ENCODE data around the gene PLCG2.

The PLCG2 gene

DNA sequence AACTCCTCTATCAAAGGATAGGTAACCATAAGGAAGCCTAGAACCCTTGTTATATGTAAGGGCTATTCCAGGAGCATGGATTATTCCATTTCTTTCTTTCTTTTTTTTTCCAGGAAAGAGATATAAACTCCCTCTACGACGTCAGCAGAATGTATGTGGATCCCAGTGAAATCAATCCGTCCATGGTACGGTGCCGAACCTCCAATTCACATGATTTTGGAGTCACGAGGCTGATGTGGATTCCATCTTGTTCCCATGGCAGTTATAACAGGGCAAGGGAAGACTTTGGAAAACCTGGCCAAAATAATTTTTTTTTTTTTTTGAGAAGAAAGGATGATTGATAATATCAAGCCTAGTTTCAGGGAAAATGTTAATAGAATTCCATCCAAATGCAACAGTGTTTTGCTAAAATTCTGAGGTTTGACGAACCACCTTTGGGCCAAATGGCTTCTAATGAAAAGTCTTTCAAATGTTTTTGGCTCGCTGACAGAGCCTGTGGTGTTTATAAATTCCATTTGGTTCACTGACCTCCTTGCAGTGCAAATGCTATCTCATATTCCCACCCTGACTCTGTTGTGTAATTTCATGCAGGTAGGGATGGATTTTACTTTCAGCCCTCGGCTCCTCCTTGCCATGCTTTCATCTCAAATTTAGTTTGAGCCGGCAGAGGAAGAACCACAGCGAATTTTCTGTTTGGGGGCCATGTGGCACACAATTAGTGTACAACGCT lies 142.2 kb downstream of the PLCG2 start:
- H3K27ac ChIP-seq (ENCODE audit: low read length), result no peak overlapping the region
- H3K9ac ChIP-seq (ENCODE audit: low read length), result no peak overlapping the region
- H3K27me3 ChIP-seq (ENCODE audit: low read depth, low read length), result no peaks in the 10 kb centered on the region
- no peak overlapping the region for H3K4me2 ChIP-seq (ENCODE audit: low read length)
- H3K4me1 ChIP-seq (ENCODE audit: low read length), result peaks cover 12% of the 10 kb centered on the region
- no peak overlapping the region for H3K4me3 ChIP-seq (ENCODE audit: low read length)
- no peaks in the 10 kb centered on the region for H3K9me3 ChIP-seq (ENCODE audit: insufficient read depth, low read length)
- H3K36me3 ChIP-seq (replicated peaks; ENCODE audit: low read depth, low read length), result peaks cover 81% of the 10 kb centered on the region
- no peaks in the 10 kb centered on the region for H3K79me2 ChIP-seq (ENCODE audit: low read length)
- no peak overlapping the region for H2AFZ ChIP-seq (ENCODE audit: low read depth, low read length)
- TF ChIP-seq EZH2phosphoT487 (IDR thresholded peaks at IDR 0.05; ENCODE audit: low read depth) (no peak), CTCF (IDR thresholded peaks at IDR 0.05; ENCODE audit: low read depth, low read length) (no peak)
- H4K20me1 ChIP-seq (ENCODE audit: insufficient read depth, low read length), result no peaks in the 10 kb centered on the region

DNA sequence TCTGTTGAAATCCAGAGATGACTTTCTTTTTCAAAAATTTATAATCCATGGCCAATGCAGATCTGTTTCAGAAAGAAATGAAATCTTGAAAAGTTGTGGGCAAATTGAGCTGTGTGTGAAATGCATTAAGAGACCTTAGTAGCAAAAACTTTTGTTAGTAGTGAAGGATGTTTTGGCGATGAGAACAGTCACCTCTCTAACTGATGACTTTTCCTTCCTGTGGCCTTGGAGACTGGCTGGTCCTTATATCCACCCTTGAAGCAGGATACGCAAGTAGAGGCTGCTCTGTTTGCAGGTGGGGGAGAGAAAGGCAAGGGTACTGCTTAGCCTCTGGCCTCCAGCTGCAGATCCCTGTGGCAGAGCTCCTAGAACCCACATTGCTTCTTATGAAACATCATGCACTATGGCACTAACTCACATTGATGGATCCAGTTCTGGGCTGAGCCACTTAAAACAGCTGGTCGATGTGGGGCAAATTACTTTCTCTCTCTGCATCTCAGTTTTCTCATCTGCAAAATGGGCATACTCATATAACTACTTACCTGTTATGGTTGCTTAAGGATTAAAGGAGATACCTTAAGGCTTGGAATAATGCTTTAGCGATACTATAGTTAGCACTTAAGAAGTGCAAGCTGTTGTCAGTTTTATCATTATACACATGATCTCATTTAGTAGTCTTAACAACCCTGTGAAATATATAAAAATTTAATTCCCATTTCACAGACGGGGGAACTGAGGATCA lies 142.9 kb downstream of the PLCG2 start:
- no peak overlapping the region for H2AFZ ChIP-seq (ENCODE audit: low read depth, low read length)
- TF ChIP-seq CTCF (IDR thresholded peaks at IDR 0.05; ENCODE audit: low read depth, low read length) (no peak), EZH2phosphoT487 (IDR thresholded peaks at IDR 0.05; ENCODE audit: low read depth) (no peak)
- H3K4me1 ChIP-seq (ENCODE audit: low read length), result peaks cover 12% of the 10 kb centered on the region
- no peaks in the 10 kb centered on the region for H3K9me3 ChIP-seq (ENCODE audit: insufficient read depth, low read length)
- H3K36me3 ChIP-seq (replicated peaks; ENCODE audit: low read depth, low read length), result peaks cover 84% of the 10 kb centered on the region
- no peaks in the 10 kb centered on the region for H3K27me3 ChIP-seq (ENCODE audit: low read depth, low read length)
- H3K9ac ChIP-seq (ENCODE audit: low read length), result no peak overlapping the region
- H3K4me3 ChIP-seq (ENCODE audit: low read length), result no peak overlapping the region
- H3K4me2 ChIP-seq (ENCODE audit: low read length), result no peak overlapping the region
- H3K27ac ChIP-seq (ENCODE audit: low read length), result no peak overlapping the region
- no peaks in the 10 kb centered on the region for H4K20me1 ChIP-seq (ENCODE audit: insufficient read depth, low read length)
- H3K79me2 ChIP-seq (ENCODE audit: low read length), result no peaks in the 10 kb centered on the region

DNA sequence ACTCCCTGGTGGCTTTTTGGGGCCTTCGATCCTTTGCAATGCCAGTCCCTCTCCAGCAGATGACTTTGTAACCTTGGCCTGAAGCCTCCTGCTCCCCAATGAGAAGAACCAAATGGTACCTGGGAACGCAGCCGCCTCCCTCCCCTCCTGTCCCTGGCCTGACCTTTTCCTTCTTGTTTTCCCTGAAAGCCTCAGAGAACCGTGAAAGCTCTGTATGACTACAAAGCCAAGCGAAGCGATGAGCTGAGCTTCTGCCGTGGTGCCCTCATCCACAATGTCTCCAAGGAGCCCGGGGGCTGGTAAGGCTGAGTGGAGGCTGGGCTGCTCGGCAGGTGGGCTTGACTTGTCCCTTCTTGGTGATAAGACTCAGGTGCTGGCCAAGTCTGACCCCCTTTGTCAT lies 144.2 kb downstream of the PLCG2 start:
- no peak for TF ChIP-seq CTCF (IDR thresholded peaks at IDR 0.05; ENCODE audit: low read depth, low read length)
- no peak for TF ChIP-seq EZH2phosphoT487 (IDR thresholded peaks at IDR 0.05; ENCODE audit: low read depth)
- Histone ChIP-seq H3K79me2 (ENCODE audit: low read length) (no peaks in the 10 kb centered on the region), H3K27ac (ENCODE audit: low read length) (no peak overlapping the region), H3K4me2 (ENCODE audit: low read length) (no peak overlapping the region), H3K4me3 (ENCODE audit: low read length) (no peak overlapping the region), H2AFZ (ENCODE audit: low read depth, low read length) (no peak overlapping the region), H4K20me1 (ENCODE audit: insufficient read depth, low read length) (no peaks in the 10 kb centered on the region), H3K9me3 (ENCODE audit: insufficient read depth, low read length) (no peaks in the 10 kb centered on the region), H3K36me3 (replicated peaks; ENCODE audit: low read depth, low read length) (peaks cover 92% of the 10 kb centered on the region), H3K4me1 (ENCODE audit: low read length) (peaks cover 12% of the 10 kb centered on the region), H3K9ac (ENCODE audit: low read length) (no peak overlapping the region), H3K27me3 (ENCODE audit: low read depth, low read length) (no peaks in the 10 kb centered on the region)

DNA sequence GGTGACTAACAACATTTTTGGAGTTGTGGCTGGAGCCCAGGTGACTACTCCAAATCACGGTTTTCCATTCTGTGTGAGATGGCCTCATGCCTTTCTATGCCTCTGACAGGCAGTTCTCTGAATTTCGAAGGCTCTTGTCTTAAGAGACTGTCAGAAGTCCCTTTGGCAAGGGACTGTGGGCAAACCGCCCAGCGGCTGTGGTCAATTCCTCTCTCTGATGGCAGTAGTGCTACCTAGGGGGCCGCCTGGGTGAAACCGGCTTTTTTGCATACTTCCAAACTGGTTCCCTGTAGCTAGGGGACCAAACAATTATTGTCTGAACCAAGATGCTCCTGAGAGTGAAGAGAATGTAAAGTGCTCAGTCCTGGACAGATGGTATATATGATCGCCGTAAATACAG lies 145.9 kb downstream of the PLCG2 start:
- Histone ChIP-seq H3K27ac (ENCODE audit: low read length) (no peak overlapping the region), H3K9ac (ENCODE audit: low read length) (no peak overlapping the region), H2AFZ (ENCODE audit: low read depth, low read length) (no peak overlapping the region), H3K4me1 (ENCODE audit: low read length) (peaks cover 8% of the 10 kb centered on the region), H3K27me3 (ENCODE audit: low read depth, low read length) (no peaks in the 10 kb centered on the region), H3K4me3 (ENCODE audit: low read length) (no peak overlapping the region), H3K36me3 (replicated peaks; ENCODE audit: low read depth, low read length) (peaks cover 83% of the 10 kb centered on the region), H3K4me2 (ENCODE audit: low read length) (no peak overlapping the region), H3K9me3 (ENCODE audit: insufficient read depth, low read length) (no peaks in the 10 kb centered on the region), H3K79me2 (ENCODE audit: low read length) (no peaks in the 10 kb centered on the region), H4K20me1 (ENCODE audit: insufficient read depth, low read length) (no peaks in the 10 kb centered on the region)
- no peak for TF ChIP-seq CTCF (IDR thresholded peaks at IDR 0.05; ENCODE audit: low read depth, low read length)
- TF ChIP-seq EZH2phosphoT487 (IDR thresholded peaks at IDR 0.05; ENCODE audit: low read depth), result no peak

Data from OCI-LY3 (cell line).